H9 (cell line): ENCODE data around the gene KMT5B. TPM values are rescaled to one million over a fixed set of nuclear protein-coding genes. Genes with fewer than 3 reads are reported as not detected.

Experiments used
- DNase-seq: peaks from one replicate; pipeline ENCODE4 v3.0.0-alpha.2; 2017
- H2AFZ ChIP-seq: one replicate; pipeline ENCODE4 v1.6.1; 2013; ENCODE audit warnings: mild to moderate bottlenecking, low read length, control low read depth, moderate library complexity
- H2AK5ac ChIP-seq: 2 replicates; pipeline ENCODE4 v1.6.1; 2013; ENCODE audit warnings: low read length, control low read depth, mixed read lengths; ENCODE audit not compliant: insufficient read length
- H2BK120ac ChIP-seq: one replicate; pipeline ENCODE4 v1.6.1; 2013; ENCODE audit warnings: low read depth, mild to moderate bottlenecking, low read length, control low read depth, inconsistent platforms; ENCODE audit not compliant: poor library complexity, severe bottlenecking
- H2BK12ac ChIP-seq: 2 replicates; pipeline ENCODE4 v1.6.1; 2013; ENCODE audit warnings: low read length, control low read depth, mixed read lengths, low read depth; ENCODE audit not compliant: insufficient read length
- H2BK15ac ChIP-seq: 2 replicates; pipeline ENCODE4 v1.6.1; 2013; ENCODE audit warnings: low read depth, low read length, control low read depth
- H2BK20ac ChIP-seq: one replicate; pipeline ENCODE4 v1.6.1; 2013; ENCODE audit warnings: low read depth, mild to moderate bottlenecking, low read length, control low read depth, inconsistent platforms; ENCODE audit not compliant: poor library complexity, severe bottlenecking
- H2BK5ac ChIP-seq: 2 replicates; pipeline ENCODE4 v1.6.1; 2013; ENCODE audit warnings: low read length, control low read depth, mixed read lengths; ENCODE audit not compliant: insufficient read length
- H3K14ac ChIP-seq: 2 replicates; pipeline ENCODE4 v1.6.1; 2013; ENCODE audit warnings: low read length, control low read depth; ENCODE audit not compliant: insufficient read depth
- H3K18ac ChIP-seq: 2 replicates; pipeline ENCODE4 v1.6.1; 2013; ENCODE audit warnings: low read depth, mild to moderate bottlenecking, mixed read lengths, low read length, control low read depth; ENCODE audit not compliant: insufficient read length
- H3K23ac ChIP-seq: 2 replicates; pipeline ENCODE4 v1.6.1; 2013; ENCODE audit warnings: low read length, control low read depth, mixed read lengths, low read depth; ENCODE audit not compliant: insufficient read length
- H3K23me2 ChIP-seq: 2 replicates; pipeline ENCODE4 v1.6.1; 2013; ENCODE audit warnings: low read depth, mild to moderate bottlenecking, mixed read lengths, low read length, control low read depth; ENCODE audit not compliant: insufficient read length, poor library complexity, severe bottlenecking
- H3K27ac ChIP-seq: 2 replicates; pipeline ENCODE4 v1.5.1; 2013; ENCODE audit warnings: low read length, control low read depth, mixed read lengths, low read depth; ENCODE audit not compliant: insufficient read length
- H3K27me3 ChIP-seq: 2 replicates; pipeline ENCODE4 v1.6.1; 2013; ENCODE audit warnings: low read length, control low read depth, inconsistent platforms; ENCODE audit not compliant: insufficient read depth
- H3K4ac ChIP-seq: 2 replicates; pipeline ENCODE4 v1.6.1; 2013; ENCODE audit warnings: low read depth, mild to moderate bottlenecking, control low read depth, inconsistent platforms, low read length, moderate library complexity
- H3K4me1 ChIP-seq: 2 replicates; pipeline ENCODE4 v1.6.1; 2013; ENCODE audit warnings: low read length, control low read depth, inconsistent platforms; ENCODE audit not compliant: insufficient read depth
- H3K4me2 ChIP-seq: 2 replicates; pipeline ENCODE4 v1.6.1; 2013; ENCODE audit warnings: low read length, control low read depth, mixed read lengths; ENCODE audit not compliant: insufficient read length, insufficient read depth
- H3K56ac ChIP-seq: 2 replicates; pipeline ENCODE4 v1.6.1; 2013; ENCODE audit warnings: low read depth, mild to moderate bottlenecking, mixed read lengths, low read length, control low read depth; ENCODE audit not compliant: insufficient read length
- H3K79me1 ChIP-seq: 2 replicates; pipeline ENCODE4 v1.6.1; 2013; ENCODE audit warnings: low read depth, mild to moderate bottlenecking, moderate library complexity, low read length, control low read depth, inconsistent platforms; ENCODE audit not compliant: insufficient read depth, poor library complexity, severe bottlenecking
- H3K79me2 ChIP-seq: 2 replicates; pipeline ENCODE4 v1.6.1; 2013; ENCODE audit warnings: low read length, control low read depth, inconsistent platforms; ENCODE audit not compliant: insufficient read depth
- H3K9ac ChIP-seq: 2 replicates; pipeline ENCODE4 v1.6.1; 2013; ENCODE audit warnings: low read length, control low read depth, mixed read lengths; ENCODE audit not compliant: insufficient read length; ENCODE audit errors: extremely low read depth
- H3K9me3 ChIP-seq: one replicate; pipeline ENCODE4 v1.6.1; 2013; ENCODE audit warnings: low read depth, low read length, inconsistent platforms; ENCODE audit not compliant: control insufficient read depth
- H3T11ph ChIP-seq: one replicate; pipeline ENCODE4 v1.6.1; 2013; ENCODE audit warnings: mild to moderate bottlenecking, low read length, control low read depth, inconsistent platforms
- H4K20me1 ChIP-seq: one replicate; pipeline ENCODE4 v1.6.1; 2013; ENCODE audit not compliant: control insufficient read depth, insufficient read length, insufficient read depth
- H4K5ac ChIP-seq: 2 replicates; pipeline ENCODE4 v1.6.1; 2013; ENCODE audit warnings: low read depth, mild to moderate bottlenecking, mixed read lengths, low read length, control low read depth; ENCODE audit not compliant: insufficient read length
- H4K8ac ChIP-seq: replicated peaks from 2 replicates; pipeline ENCODE4 v1.6.1; 2013; ENCODE audit warnings: low read length, control low read depth, mixed read lengths, low read depth; ENCODE audit not compliant: insufficient read length
- H4K91ac ChIP-seq: 2 replicates; pipeline ENCODE4 v1.6.1; 2013; ENCODE audit warnings: low read depth, mild to moderate bottlenecking, moderate library complexity, mixed read lengths, low read length, control low read depth; ENCODE audit not compliant: insufficient read length
- H3K27ac Mint-ChIP-seq, 3 experiments: 2 replicates in 2 of 3; 3 replicates in 1 of 3; pipeline ENCODE4 v1.8.0; 2020 to 2021; ENCODE audit warnings: mixed read lengths in 3 of 3, mild to moderate bottlenecking in 1 of 3, moderate library complexity in 1 of 3
- H3K27me3 Mint-ChIP-seq: 2 replicates; pipeline ENCODE4 v1.8.0; 2021; ENCODE audit warnings: low read depth, mild to moderate bottlenecking, moderate library complexity, mixed read lengths
- H3K36me3 Mint-ChIP-seq, 3 experiments: 2 replicates in 2 of 3; 3 replicates in 1 of 3; pipeline ENCODE4 v1.8.0; 2020 to 2021; ENCODE audit warnings: low read depth in 3 of 3, mixed read lengths in 3 of 3; ENCODE audit not compliant: insufficient read depth in 1 of 3
- H3K4me1 Mint-ChIP-seq, 2 experiments: 2 replicates each; pipeline ENCODE4 v1.8.0; 2020; ENCODE audit warnings: mixed read lengths in 2 of 2
- H3K4me3 Mint-ChIP-seq, 2 experiments: 2 replicates in 1 of 2; 3 replicates in 1 of 2; pipeline ENCODE4 v1.8.0; 2020 to 2021; ENCODE audit warnings: mild to moderate bottlenecking in 2 of 2, mixed read lengths in 2 of 2, moderate library complexity in 1 of 2
- H3K9me3 Mint-ChIP-seq, 2 experiments: 2 replicates in 1 of 2; 3 replicates in 1 of 2; pipeline ENCODE4 v1.8.0; 2020; ENCODE audit warnings: mild to moderate bottlenecking in 2 of 2, mixed read lengths in 2 of 2, moderate library complexity in 1 of 2
- CTCF ChIP-seq: fragments of 200-600 bp; sonication (generic); conservative IDR thresholded peaks from 3 replicates; pipeline ENCODE4 v1.8.0; 2021; ENCODE audit warnings: antibody characterized with exemption, mild to moderate bottlenecking
- WGBS: extraction: QIAGEN DNeasy Blood & Tissue Kit; methylation state at CpG from one replicate; pipeline ENCODE4 v1.1.7; 2013; ENCODE audit warnings: missing lambda C conversion rate, low lambda C conversion rate, mixed read lengths; ENCODE audit not compliant: insufficient read length; ENCODE audit errors: extremely low coverage; 5-methylcytosine and 5-hydroxymethylcytosine counted together
- total RNA-seq: library from RNA; stranded (reverse); gene quantifications from 2 replicates; pipeline ENCODE4 v1.2.1, GENCODE V29; 2021

Gene KMT5B
- total RNA-seq, 1 experiment from 2014 or later = 61.6 TPM

- H4K91ac ChIP-seq = no peak overlapping the region
- H3K56ac ChIP-seq = no peak overlapping the region
Observed at GRCh38 chr11:68143310-68143689, 69.8 kb downstream of the KMT5B start.

More at GRCh38 chr11:68143310-68143689, 69.8 kb downstream of the KMT5B start:
- Histone ChIP-seq H2BK5ac (no peak overlapping the region), H2BK15ac (no peak overlapping the region), H3K4ac (no peak overlapping the region), H3K23me2 (no peaks in the 10 kb centered on the region), H4K8ac (no peak overlapping the region), H3K23ac (no peak overlapping the region), H4K5ac (no peak overlapping the region), H2AK5ac (no peak overlapping the region), H4K20me1 (no peaks in the 10 kb centered on the region), H3K4me2 (no peak overlapping the region), H3K27ac (no peak overlapping the region), H3K14ac (no peak overlapping the region), H3K79me2 (no peaks in the 10 kb centered on the region), H2BK20ac (no peak overlapping the region), H3K9ac (no peak overlapping the region), H3K18ac (no peak overlapping the region), H3K79me1 (no peaks in the 10 kb centered on the region), H3K4me1 (no peaks in the 10 kb centered on the region), H3T11ph (no peak overlapping the region), H2BK120ac (no peak overlapping the region), H2BK12ac (no peak overlapping the region), H2AFZ (no peak overlapping the region), H3K9me3 (no peaks in the 10 kb centered on the region), H3K27me3 (no peaks in the 10 kb centered on the region)
- WGBS = no CpG with 5 or more reads among the region's 4 CpGs
- DNase-seq = no peak
- Mint-ChIP-seq H3K36me3 (no peaks in the 10 kb centered on the region), H3K9me3 (no peaks in the 10 kb centered on the region), H3K4me3 (no peak overlapping the region), H3K27ac (no peak overlapping the region), H3K27me3 (no peaks in the 10 kb centered on the region), H3K4me1 (peaks cover 0 to 4% of the 10 kb centered on the region in 2 experiments; a peak in 1 of 4 replicates)
- no peak for TF ChIP-seq CTCF
